ENCODE measurements around the gene CCDC187. TPM values are rescaled to one million over a fixed set of nuclear protein-coding genes. Genes with fewer than 3 reads are reported as not detected.

The CCDC187 gene
- total and polyA plus RNA-seq, 2 donors: 0.23 to 0.24 TPM

GRCh38 chr9:136218673-136219072 lies 85.2 kb downstream of the CCDC187 start:
- H3K4me3 ChIP-seq (ENCODE audit: low read length in 2 of 2): no peak overlapping the region
- no peak overlapping the region for H3K27ac ChIP-seq (ENCODE audit: low read depth in 1 of 2, low read length in 1 of 2)
- peaks cover 0 to 3% of the 10 kb centered on the region in 2 donors for H3K9me3 ChIP-seq (ENCODE audit: control insufficient read depth in 2 of 2, insufficient read depth in 1 of 2, low read length in 1 of 2)
- no peaks in the 10 kb centered on the region for H3K27me3 ChIP-seq (ENCODE audit: control insufficient read depth in 2 of 2, insufficient read depth in 1 of 2, low read length in 1 of 2)
- no peak for DNase-seq (ENCODE audit: low read depth in 6 of 9, low spot score in 9 of 9)
- no peaks in the 10 kb centered on the region for H3K4me1 ChIP-seq (ENCODE audit: control insufficient read depth in 2 of 2, insufficient read depth in 2 of 2, low read length in 2 of 2)
- 97% methylated on average over 15 of the region's 15 CpGs for WGBS
- peaks cover 54 to 67% of the 10 kb centered on the region in 2 donors for H3K36me3 ChIP-seq (ENCODE audit: control insufficient read depth in 2 of 2, insufficient read depth in 2 of 2, low read length in 1 of 2)

- H3K27me3 ChIP-seq (ENCODE audit: control insufficient read depth in 2 of 2, insufficient read depth in 1 of 2, low read length in 1 of 2): no peaks in the 10 kb centered on the region
- H3K4me1 ChIP-seq (ENCODE audit: control insufficient read depth in 2 of 2, insufficient read depth in 2 of 2, low read length in 2 of 2): no peaks in the 10 kb centered on the region
- no peak for DNase-seq (ENCODE audit: low read depth in 6 of 9, low spot score in 9 of 9)
- no peak overlapping the region for H3K27ac ChIP-seq (ENCODE audit: low read depth in 1 of 2, low read length in 1 of 2)
- H3K4me3 ChIP-seq (ENCODE audit: low read length in 2 of 2): no peak overlapping the region
- H3K36me3 ChIP-seq (ENCODE audit: control insufficient read depth in 2 of 2, insufficient read depth in 2 of 2, low read length in 1 of 2): peaks cover 54 to 67% of the 10 kb centered on the region in 2 donors
- peaks cover 0 to 3% of the 10 kb centered on the region in 2 donors for H3K9me3 ChIP-seq (ENCODE audit: control insufficient read depth in 2 of 2, insufficient read depth in 1 of 2, low read length in 1 of 2)
- WGBS: 98% methylated on average over 16 of the region's 16 CpGs
Observed at GRCh38 chr9:136218271-136218670, 85.6 kb downstream of the CCDC187 start.

GRCh38 chr9:136216541-136217244 lies 87.2 kb downstream of the CCDC187 start:
- Histone ChIP-seq H3K27ac (ENCODE audit: low read depth in 1 of 2, low read length in 1 of 2) (no peak overlapping the region), H3K36me3 (ENCODE audit: control insufficient read depth in 2 of 2, insufficient read depth in 2 of 2, low read length in 1 of 2) (peaks cover 46 to 62% of the 10 kb centered on the region in 2 donors), H3K9me3 (ENCODE audit: control insufficient read depth in 2 of 2, insufficient read depth in 1 of 2, low read length in 1 of 2) (peaks cover 0 to 3% of the 10 kb centered on the region in 2 donors), H3K4me1 (ENCODE audit: control insufficient read depth in 2 of 2, insufficient read depth in 2 of 2, low read length in 2 of 2) (no peaks in the 10 kb centered on the region), H3K27me3 (ENCODE audit: control insufficient read depth in 2 of 2, insufficient read depth in 1 of 2, low read length in 1 of 2) (no peaks in the 10 kb centered on the region), H3K4me3 (ENCODE audit: low read length in 2 of 2) (no peak overlapping the region)
- no peak for DNase-seq (ENCODE audit: low read depth in 6 of 9, low spot score in 9 of 9)
- WGBS: 97% methylated on average over 37 of the region's 37 CpGs

GRCh38 chr9:136213733-136214132 lies 90.2 kb downstream of the CCDC187 start:
- no peak for DNase-seq (ENCODE audit: low read depth in 6 of 9, low spot score in 9 of 9)
- Histone ChIP-seq H3K27me3 (ENCODE audit: control insufficient read depth in 2 of 2, insufficient read depth in 1 of 2, low read length in 1 of 2) (no peaks in the 10 kb centered on the region), H3K27ac (ENCODE audit: low read depth in 1 of 2, low read length in 1 of 2) (no peak overlapping the region), H3K4me1 (ENCODE audit: control insufficient read depth in 2 of 2, insufficient read depth in 2 of 2, low read length in 2 of 2) (no peaks in the 10 kb centered on the region), H3K36me3 (ENCODE audit: control insufficient read depth in 2 of 2, insufficient read depth in 2 of 2, low read length in 1 of 2) (peaks cover 41 to 72% of the 10 kb centered on the region in 2 donors), H3K9me3 (ENCODE audit: control insufficient read depth in 2 of 2, insufficient read depth in 1 of 2, low read length in 1 of 2) (peaks cover 0 to 3% of the 10 kb centered on the region in 2 donors), H3K4me3 (ENCODE audit: low read length in 2 of 2) (no peak overlapping the region)
- WGBS: 97% methylated on average over 9 of the region's 9 CpGs

- Histone ChIP-seq H3K4me3 (ENCODE audit: low read length in 2 of 2) (no peak overlapping the region), H3K27me3 (ENCODE audit: control insufficient read depth in 2 of 2, insufficient read depth in 1 of 2, low read length in 1 of 2) (no peaks in the 10 kb centered on the region), H3K36me3 (ENCODE audit: control insufficient read depth in 2 of 2, insufficient read depth in 2 of 2, low read length in 1 of 2) (peaks cover 32 to 69% of the 10 kb centered on the region in 2 donors), H3K4me1 (ENCODE audit: control insufficient read depth in 2 of 2, insufficient read depth in 2 of 2, low read length in 2 of 2) (no peaks in the 10 kb centered on the region), H3K9me3 (ENCODE audit: control insufficient read depth in 2 of 2, insufficient read depth in 1 of 2, low read length in 1 of 2) (peaks cover 0 to 3% of the 10 kb centered on the region in 2 donors), H3K27ac (ENCODE audit: low read depth in 1 of 2, low read length in 1 of 2) (no peak overlapping the region)
- DNase-seq (ENCODE audit: low read depth in 6 of 9, low spot score in 9 of 9): no peak
- 96% methylated on average over 28 of the region's 28 CpGs for WGBS
Observed at GRCh38 chr9:136212345-136212950, 91.4 kb downstream of the CCDC187 start.

- H3K27me3 ChIP-seq (ENCODE audit: control insufficient read depth in 2 of 2, insufficient read depth in 1 of 2, low read length in 1 of 2): no peaks in the 10 kb centered on the region
- H3K4me1 ChIP-seq (ENCODE audit: control insufficient read depth in 2 of 2, insufficient read depth in 2 of 2, low read length in 2 of 2): no peaks in the 10 kb centered on the region
- H3K27ac ChIP-seq (ENCODE audit: low read depth in 1 of 2, low read length in 1 of 2): no peak overlapping the region
- WGBS: 97% methylated on average over 35 of the region's 35 CpGs
- no peak overlapping the region for H3K4me3 ChIP-seq (ENCODE audit: low read length in 2 of 2)
- peaks cover 0 to 3% of the 10 kb centered on the region in 2 donors for H3K9me3 ChIP-seq (ENCODE audit: control insufficient read depth in 2 of 2, insufficient read depth in 1 of 2, low read length in 1 of 2)
- peaks cover 32 to 64% of the 10 kb centered on the region in 2 donors for H3K36me3 ChIP-seq (ENCODE audit: control insufficient read depth in 2 of 2, insufficient read depth in 2 of 2, low read length in 1 of 2)
- DNase-seq (ENCODE audit: low read depth in 6 of 9, low spot score in 9 of 9): no peak
Observed at GRCh38 chr9:136211441-136212344, 92.2 kb downstream of the CCDC187 start.

- 97% methylated on average over 15 of the region's 15 CpGs for WGBS
- no peak for DNase-seq (ENCODE audit: low read depth in 6 of 9, low spot score in 9 of 9)
- Histone ChIP-seq H3K9me3 (ENCODE audit: control insufficient read depth in 2 of 2, insufficient read depth in 1 of 2, low read length in 1 of 2) (peaks cover 0 to 3% of the 10 kb centered on the region in 2 donors), H3K36me3 (ENCODE audit: control insufficient read depth in 2 of 2, insufficient read depth in 2 of 2, low read length in 1 of 2) (peaks cover 26 to 57% of the 10 kb centered on the region in 2 donors), H3K27me3 (ENCODE audit: control insufficient read depth in 2 of 2, insufficient read depth in 1 of 2, low read length in 1 of 2) (no peaks in the 10 kb centered on the region), H3K27ac (ENCODE audit: low read depth in 1 of 2, low read length in 1 of 2) (no peak overlapping the region), H3K4me1 (ENCODE audit: control insufficient read depth in 2 of 2, insufficient read depth in 2 of 2, low read length in 2 of 2) (no peaks in the 10 kb centered on the region), H3K4me3 (ENCODE audit: low read length in 2 of 2) (no peak overlapping the region)
Observed at GRCh38 chr9:136211006-136211405, 92.9 kb downstream of the CCDC187 start.

GRCh38 chr9:136210276-136210675 lies 93.6 kb downstream of the CCDC187 start:
- Histone ChIP-seq H3K27ac (ENCODE audit: low read depth in 1 of 2, low read length in 1 of 2) (no peak overlapping the region), H3K4me3 (ENCODE audit: low read length in 2 of 2) (no peak overlapping the region), H3K4me1 (ENCODE audit: control insufficient read depth in 2 of 2, insufficient read depth in 2 of 2, low read length in 2 of 2) (no peaks in the 10 kb centered on the region), H3K36me3 (ENCODE audit: control insufficient read depth in 2 of 2, insufficient read depth in 2 of 2, low read length in 1 of 2) (peaks cover 22 to 53% of the 10 kb centered on the region in 2 donors), H3K27me3 (ENCODE audit: control insufficient read depth in 2 of 2, insufficient read depth in 1 of 2, low read length in 1 of 2) (peaks cover 5 to 7% of the 10 kb centered on the region in 2 donors), H3K9me3 (ENCODE audit: control insufficient read depth in 2 of 2, insufficient read depth in 1 of 2, low read length in 1 of 2) (peaks cover 0 to 3% of the 10 kb centered on the region in 2 donors)
- no peak for DNase-seq (ENCODE audit: low read depth in 6 of 9, low spot score in 9 of 9)
- 99% methylated on average over 16 of the region's 16 CpGs for WGBS

Data from thymus (tissue), 11 donors.